ENCODE measurements around the gene SAMD4A.

GRCh38 chr14:54629183-54629582 lies 62.3 kb downstream of the SAMD4A start:
- TF ChIP-seq CTCF (IDR thresholded peaks at IDR 0.05; ENCODE audit: low read length) (no peak), EZH2 (IDR thresholded peaks at IDR 0.05; ENCODE audit: borderline replicate concordance, low read length) (no peak)

Data from OCI-LY1 (cell line).